ENCODE measurements around the gene ZER1.
"Not testable (repeated sequence)": the region's sequence is repeated elsewhere in the genome, so short reads cannot be mapped to it uniquely, and the experiment has no call there.

ZER1 gene

DNA sequence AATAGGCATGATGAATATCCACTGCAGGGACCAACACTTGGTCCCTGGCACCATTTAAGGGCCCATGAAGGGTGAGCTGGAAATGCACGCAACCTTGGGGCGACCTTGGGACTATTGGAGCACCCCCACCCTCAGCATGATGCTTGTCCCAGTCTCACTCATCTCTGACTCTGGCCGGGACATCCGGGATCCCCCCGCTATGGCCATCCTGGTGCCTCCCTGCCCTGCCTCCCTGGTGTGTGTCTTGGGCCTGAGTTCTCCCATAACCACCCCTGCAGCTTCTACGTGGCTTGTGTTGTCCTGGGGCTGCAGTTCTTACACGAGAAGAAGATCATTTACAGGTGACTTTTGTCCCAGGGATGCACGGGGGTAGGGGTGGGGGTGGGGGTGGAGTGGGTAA, 53.7 kb downstream of the ZER1 start:
- DNase-seq (ENCODE audit: low read depth in 3 of 3, low spot score in 1 of 3) = no peak

DNA sequence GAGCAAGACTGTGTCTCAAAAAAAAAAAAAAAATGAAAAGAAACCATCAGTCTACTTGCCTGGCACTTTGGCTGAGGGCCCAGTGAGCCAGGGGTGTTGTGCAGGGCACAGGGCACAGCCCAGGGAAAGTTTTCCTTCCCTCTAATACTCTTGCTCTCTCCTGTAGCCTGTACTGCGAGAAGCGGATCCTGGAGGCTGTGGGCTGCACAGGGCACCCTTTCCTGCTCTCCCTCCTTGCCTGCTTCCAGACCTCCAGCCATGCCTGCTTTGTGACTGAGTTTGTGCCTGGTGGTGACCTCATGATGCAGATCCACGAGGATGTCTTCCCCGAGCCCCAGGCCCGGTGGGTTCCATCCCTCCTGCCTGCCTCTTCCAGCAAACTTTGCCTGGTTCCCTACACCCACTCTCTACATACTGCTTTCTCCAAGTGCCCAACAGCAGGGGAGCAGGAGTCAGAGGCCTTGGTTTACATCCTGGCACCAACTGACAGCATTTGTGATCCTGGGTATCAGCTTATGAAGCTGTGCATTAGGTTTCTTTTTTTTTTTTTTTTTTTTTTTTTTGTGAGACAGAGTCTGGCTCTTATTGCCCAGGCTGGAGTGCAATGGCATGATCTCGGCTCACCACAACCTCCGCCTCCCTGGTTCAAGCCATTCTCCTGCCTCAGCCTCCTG, 55.0 kb downstream of the ZER1 start:
- no peak for DNase-seq (ENCODE audit: low read depth in 3 of 3, low spot score in 1 of 3)

- DNase-seq (ENCODE audit: low read depth in 3 of 3, low spot score in 1 of 3) = no peak
These were observed 56.3 kb downstream of the ZER1 start for GRCh38 chr9:128715436-128715750.

GRCh38 chr9:128714586-128715435, 56.9 kb downstream of the ZER1 start:
- DNase-seq (ENCODE audit: low read depth in 3 of 3, low spot score in 1 of 3) = no peak

GRCh38 chr9:128713941-128714573, 57.7 kb downstream of the ZER1 start:
- no peak for DNase-seq (ENCODE audit: low read depth in 3 of 3, low spot score in 1 of 3)

- no peak for DNase-seq (ENCODE audit: low read depth in 3 of 3, low spot score in 1 of 3)
These were observed 58.3 kb downstream of the ZER1 start for GRCh38 chr9:128713411-128713780.

- DNase-seq (ENCODE audit: low read depth in 3 of 3, low spot score in 1 of 3) = no peak
These were observed 59.0 kb downstream of the ZER1 start for GRCh38 chr9:128712451-128713410.

DNA sequence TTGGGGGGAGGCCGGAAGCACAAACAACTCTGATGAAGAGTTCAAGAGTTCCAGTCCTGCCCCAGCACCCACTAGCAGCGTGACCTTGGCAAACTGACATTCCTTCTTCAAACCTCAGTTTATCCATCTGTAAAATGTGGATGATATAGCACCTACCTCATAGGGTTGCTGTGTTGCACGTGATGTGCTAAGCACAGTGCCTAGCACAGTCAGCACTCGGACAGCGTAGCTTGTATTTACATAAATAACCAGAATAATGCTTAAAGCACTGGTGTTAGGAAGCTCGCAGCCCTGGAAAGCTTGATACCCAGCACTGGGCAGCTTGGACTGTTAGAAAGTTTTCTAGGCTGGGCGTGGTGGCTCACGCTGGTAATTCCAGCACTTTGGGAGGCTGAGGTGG, 64.3 kb downstream of the ZER1 start:
- DNase-seq (ENCODE audit: low read depth in 3 of 3, low spot score in 1 of 3) = no peak

GRCh38 chr9:128706671-128707381, 64.9 kb downstream of the ZER1 start:
- no peak for DNase-seq (ENCODE audit: low read depth in 3 of 3, low spot score in 1 of 3)

GRCh38 chr9:128706045-128706444, 65.7 kb downstream of the ZER1 start:
- no peak for DNase-seq (ENCODE audit: low read depth in 3 of 3, low spot score in 1 of 3)

DNA sequence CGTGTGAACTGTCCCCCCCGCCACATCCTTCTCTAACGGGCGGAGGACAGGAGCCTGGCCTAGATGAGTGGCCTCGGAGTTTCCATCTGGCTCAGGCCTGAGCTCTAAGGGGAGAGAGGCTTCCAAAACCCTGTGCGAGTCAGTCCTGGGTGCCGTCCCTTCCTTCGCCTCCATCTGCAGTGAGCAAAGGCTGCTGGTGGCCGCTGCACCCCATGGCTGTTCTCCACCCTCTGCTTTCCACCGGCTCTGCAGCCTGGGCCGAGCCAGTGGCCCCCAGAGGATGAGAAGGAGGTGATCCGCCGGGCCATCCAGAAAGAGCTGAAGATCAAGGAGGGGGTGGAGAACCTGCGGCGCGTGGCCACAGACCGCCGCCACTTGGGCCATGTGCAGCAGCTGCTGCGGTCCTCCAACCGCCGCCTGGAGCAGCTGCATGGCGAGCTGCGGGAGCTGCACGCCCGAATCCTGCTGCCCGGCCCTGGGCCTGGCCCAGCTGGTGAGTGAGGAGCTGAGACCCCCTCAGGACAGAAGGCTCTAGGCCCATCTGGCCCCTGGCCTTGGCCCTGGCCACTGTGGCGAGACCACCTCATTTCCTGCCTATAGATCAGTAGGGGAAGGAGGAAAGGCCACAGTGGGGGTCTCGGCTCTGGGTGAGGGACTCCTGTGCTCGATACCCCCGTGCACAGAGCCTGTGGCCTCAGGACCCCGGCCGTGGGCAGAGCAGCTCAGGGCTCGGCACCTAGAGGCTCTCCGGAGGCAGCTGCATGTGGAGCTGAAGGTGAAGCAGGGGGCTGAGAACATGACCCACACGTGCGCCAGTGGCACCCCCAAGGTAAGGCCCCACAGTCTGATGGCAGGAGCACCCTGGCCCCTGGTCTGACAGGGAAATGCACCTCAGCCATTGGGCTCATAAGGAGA, 66.4 kb downstream of the ZER1 start:
- DNase-seq (ENCODE audit: low read depth in 3 of 3, low spot score in 1 of 3) = no peak

DNA sequence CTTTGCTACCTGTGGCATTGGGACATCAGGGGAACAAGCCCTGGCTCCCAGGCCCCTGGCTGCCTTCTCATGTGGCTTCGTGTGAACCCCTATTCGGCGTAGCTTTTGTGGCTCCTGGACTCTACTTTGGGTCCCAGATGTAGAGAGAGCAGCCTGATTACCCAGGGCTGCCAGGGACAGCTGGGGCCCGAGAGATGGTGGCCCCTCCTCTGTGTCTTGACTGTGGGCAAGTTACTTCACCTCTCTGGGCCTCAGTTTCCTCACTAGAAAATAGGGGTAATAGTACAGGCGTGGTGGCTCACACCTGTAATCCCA, 67.4 kb downstream of the ZER1 start:
- DNase-seq (ENCODE audit: low read depth in 3 of 3, low spot score in 1 of 3) = no peak

- no peak for DNase-seq (ENCODE audit: low read depth in 3 of 3, low spot score in 1 of 3)
These were observed 67.9 kb downstream of the ZER1 start for GRCh38 chr9:128703616-128704355.

DNA sequence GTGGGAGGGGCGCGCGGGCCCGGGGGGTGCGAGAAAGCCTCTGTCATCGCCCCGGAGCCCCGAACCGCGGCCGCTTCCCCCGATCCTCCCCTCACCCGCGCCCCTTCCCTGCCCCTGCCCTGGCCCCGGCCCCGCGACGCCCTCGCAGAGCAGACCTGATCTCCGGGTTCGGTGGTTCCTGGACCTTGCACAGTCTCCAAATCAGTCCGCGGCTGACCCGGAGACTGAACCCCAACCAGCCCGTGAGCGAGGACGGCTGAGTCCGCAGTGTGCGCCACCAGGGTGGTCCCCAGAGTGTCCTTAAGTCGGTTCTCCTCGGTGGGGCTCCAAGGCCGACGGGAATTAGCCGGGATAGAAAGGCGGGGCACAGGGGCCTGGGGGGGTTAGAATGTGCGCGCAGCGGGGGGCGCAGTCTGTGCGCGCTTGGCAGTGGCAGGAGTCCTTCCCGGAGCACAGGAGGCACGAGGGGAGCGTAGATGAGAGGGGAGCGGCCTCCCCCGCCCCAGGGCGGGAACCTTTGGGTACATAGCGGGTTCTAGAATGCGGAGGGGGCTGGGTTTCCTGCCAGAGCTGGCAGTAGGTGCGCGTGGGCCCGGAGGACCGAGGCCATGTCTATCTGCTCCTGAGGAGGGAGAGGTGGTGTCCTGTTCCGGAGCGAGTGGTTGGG, 68.6 kb downstream of the ZER1 start:
- no peak for DNase-seq (ENCODE audit: low read depth in 3 of 3, low spot score in 1 of 3)

GRCh38 chr9:128702445-128702948, 69.2 kb downstream of the ZER1 start, which contains the start of gene PKN3:
PKN3 (plus strand) TSS chr9:128702503; CDS start chr9:128702916, 413 bp downstream.
- DNase-seq (ENCODE audit: low read depth in 3 of 3, low spot score in 1 of 3) = peak in 2 of 3 donors; percentile 65 to 83

DNA sequence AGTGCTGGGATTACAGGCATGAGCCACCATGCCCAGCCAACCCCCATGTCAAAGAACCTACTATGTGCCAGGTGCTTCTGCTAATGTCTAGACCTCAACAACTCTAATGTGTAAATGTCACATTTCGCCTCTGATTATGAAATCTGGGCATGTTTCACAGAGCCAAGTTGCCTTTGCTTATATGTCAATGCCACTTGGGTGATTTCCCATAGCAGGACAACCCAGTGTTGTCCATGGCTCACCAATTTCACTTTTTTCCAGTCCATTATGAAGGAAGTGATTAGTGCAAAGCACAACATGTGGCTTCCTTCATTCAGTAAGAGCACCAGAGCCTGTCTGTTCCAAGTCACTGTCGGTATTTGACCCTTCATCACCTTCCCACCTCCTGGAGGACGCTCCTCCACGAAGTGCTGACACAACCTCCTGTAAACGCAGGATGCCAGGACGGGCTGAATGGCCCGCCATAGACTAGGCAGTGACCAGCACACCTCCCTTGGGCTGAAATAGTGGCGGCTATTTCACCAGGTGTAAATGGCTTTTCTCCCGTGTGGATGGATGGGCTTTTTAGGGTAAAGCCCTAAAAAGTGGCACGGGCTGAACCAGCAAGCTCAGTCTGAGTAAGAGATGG, 70.4 kb downstream of the ZER1 start:
- no peak for DNase-seq (ENCODE audit: low read depth in 3 of 3, low spot score in 1 of 3)

- DNase-seq (ENCODE audit: low read depth in 3 of 3, low spot score in 1 of 3) = not testable (repeated sequence)
These were observed 72.5 kb downstream of the ZER1 start for GRCh38 chr9:128699096-128699795.

Data from stimulated activated CD4-positive, alpha-beta T cell treated with anti-CD3 and anti-CD28 coated beads, TNF-alpha, amount 100 ng/mL, for 1 hour (primary cell).